Activated gamma-delta T cell treated with Interleukin-2 at 50 U/mL for 16 hours (primary cell): ENCODE results near the gene GNAT1.
"Not testable (repeated sequence)": the region's sequence is repeated elsewhere in the genome, so short reads cannot be mapped to it uniquely, and the experiment has no call there.

Source experiments
- DNase-seq: peaks from one replicate; pipeline ENCODE4 v3.0.0-alpha.2; 2020

Gene GNAT1

DNA sequence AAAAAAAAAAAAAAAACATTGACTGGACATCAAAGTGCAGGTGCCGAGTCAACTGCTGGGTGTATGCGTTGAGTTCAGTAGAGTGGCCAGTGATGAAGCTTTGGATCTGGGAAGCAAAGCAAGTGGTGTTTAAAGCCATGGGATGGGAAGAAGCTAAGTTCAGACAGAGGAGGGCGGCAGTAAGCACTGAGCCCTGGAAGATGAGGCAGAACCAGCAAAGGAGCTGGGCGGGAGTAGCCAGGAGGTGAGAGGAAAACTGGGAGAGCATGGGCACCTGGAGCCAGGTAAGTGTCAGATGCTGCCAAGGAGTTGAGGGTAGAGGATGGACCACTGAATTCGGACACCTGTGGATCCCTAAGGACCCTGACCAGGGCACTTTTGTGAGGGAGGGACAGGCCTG, 33.2 kb downstream of the GNAT1 start:
- DNase-seq, result no peak

GRCh38 chr3:50226888-50227389, 35.5 kb downstream of the GNAT1 start:
- no peak for DNase-seq

DNA sequence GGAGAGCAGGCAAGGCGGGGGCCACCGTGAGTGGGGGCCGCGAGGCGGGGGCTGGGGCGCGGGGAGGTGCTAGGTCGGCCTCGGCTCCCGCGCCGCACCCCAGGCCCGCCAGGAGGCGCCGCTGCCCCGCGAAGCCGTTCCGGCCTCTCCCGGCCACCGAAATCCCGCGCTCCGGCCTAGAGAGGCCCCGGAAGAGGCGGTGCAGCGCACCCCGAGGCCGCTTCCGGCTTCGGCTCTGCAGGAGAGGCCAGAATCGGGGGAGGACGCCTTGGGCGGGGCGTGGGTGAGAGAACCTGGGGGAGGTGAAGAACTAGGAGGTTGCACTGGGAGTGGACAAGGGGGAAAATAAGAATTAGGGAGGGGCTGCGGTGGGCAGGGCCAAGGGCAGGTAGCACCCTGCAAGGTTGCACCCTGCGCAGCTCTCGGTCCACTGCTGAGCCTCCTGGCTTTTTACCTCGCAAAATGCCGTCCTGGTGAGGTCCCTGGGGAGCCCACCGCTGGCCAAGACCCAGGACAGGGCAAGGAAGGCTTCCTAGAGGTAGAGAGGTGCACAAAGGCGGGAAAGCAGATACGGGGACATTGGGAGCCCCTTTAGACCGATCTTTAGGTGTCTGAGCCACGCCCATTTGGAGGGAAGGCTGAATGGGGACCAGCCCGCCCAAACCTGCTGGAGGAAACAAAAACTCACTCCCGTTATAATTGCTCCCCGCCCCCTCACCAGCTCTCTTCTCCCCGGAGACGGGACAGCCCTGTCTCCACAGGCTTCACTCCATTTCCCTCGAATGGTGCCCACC, 36.2 kb downstream of the GNAT1 start:
- DNase-seq, result peak; percentile 89

- not testable (repeated sequence) for DNase-seq
These were observed 36.9 kb downstream of the GNAT1 start for GRCh38 chr3:50228184-50228763.

DNA sequence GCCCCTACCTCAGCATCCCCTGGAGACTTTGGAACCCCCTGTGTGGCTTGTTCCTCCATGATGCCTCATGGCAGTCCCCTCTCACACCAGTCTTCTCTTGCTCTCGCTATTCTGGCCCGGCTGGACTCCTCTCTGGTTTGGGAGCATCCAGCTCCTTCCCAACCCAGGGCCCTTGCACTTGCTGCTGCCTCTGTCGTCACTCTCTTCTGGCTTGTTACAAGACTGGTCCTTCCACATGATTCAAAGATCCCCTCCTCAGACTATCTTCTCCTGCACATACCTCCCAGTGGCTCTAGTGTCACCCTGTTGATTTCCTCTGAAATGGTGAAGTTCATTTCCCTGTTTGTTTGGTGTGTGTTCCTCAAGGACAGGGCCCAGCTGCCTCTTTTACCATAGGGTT, 38.1 kb downstream of the GNAT1 start:
- no peak for DNase-seq

- DNase-seq, result no peak
These were observed 38.8 kb downstream of the GNAT1 start for GRCh38 chr3:50230104-50230793.

- no peak for DNase-seq
These were observed 39.4 kb downstream of the GNAT1 start for GRCh38 chr3:50230794-50231125.

GRCh38 chr3:50231581-50231980, 40.2 kb downstream of the GNAT1 start:
- DNase-seq, result no peak

GRCh38 chr3:50232303-50232702, 40.9 kb downstream of the GNAT1 start:
- no peak for DNase-seq

DNA sequence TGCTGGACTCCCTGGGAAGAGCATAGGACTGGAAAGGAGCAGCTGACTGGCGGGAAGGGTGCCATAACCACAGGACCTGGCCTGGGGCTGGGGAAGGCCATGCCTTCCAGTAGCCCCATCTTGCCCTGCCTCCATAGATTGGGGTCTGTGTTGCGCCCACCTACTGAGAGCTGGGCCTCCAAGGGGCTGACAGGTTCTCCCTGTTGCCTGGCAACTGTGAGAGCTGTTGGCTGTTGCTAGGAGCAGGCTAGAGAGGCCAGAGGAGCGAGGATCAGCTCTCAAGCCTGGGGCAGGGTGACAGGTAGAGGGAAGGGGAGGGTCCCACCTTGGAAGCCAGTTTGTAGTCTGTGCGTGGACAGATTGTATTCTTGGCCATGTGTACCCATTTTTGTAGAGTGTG, 41.8 kb downstream of the GNAT1 start:
- no peak for DNase-seq

DNA sequence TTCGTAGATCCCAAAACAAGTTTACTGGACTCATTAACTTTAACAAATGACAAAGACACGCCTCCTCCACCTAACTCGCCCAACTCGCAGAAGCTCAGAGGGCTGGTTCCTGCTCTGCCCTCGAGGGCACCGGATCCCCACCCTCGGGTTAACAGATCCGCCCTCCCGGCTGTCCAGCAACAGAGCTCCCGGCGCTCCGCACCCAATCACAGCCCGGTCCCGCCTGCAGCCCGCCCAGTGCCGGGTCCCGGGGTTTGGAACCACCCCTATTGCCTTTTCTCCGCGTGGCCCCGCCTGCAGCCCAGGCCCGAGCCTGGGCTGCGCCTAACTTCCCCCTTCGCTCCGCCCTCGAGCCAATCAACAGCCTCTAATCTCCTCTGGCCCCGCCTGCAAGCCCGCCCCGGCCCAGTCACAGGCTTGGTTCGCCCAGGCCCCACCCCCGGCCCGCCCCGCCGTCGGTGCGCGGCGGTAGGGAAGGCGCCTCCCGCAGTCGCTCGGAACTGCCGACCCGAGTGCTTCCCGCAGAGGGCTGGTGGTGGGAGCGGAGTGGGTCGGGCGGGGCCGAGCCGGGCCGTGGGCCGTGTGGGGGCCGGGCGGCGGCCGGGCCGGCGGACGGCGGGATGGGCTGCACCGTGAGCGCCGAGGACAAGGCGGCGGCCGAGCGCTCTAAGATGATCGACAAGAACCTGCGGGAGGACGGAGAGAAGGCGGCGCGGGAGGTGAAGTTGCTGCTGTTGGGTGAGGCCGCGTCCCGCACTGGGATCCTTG, 44.5 kb downstream of the GNAT1 start, which contains the start of gene GNAI2:
GNAI2 (plus strand) TSS at position 489 of the 768 bp plus-strand sequence; CDS start at position 621, 132 bp downstream.
- DNase-seq, result peak; percentile 99

- no peak for DNase-seq
These were observed 45.2 kb downstream of the GNAT1 start for GRCh38 chr3:50236484-50237132.

- peak; percentile 27 for DNase-seq
These were observed 45.8 kb downstream of the GNAT1 start for GRCh38 chr3:50237133-50237651.

DNA sequence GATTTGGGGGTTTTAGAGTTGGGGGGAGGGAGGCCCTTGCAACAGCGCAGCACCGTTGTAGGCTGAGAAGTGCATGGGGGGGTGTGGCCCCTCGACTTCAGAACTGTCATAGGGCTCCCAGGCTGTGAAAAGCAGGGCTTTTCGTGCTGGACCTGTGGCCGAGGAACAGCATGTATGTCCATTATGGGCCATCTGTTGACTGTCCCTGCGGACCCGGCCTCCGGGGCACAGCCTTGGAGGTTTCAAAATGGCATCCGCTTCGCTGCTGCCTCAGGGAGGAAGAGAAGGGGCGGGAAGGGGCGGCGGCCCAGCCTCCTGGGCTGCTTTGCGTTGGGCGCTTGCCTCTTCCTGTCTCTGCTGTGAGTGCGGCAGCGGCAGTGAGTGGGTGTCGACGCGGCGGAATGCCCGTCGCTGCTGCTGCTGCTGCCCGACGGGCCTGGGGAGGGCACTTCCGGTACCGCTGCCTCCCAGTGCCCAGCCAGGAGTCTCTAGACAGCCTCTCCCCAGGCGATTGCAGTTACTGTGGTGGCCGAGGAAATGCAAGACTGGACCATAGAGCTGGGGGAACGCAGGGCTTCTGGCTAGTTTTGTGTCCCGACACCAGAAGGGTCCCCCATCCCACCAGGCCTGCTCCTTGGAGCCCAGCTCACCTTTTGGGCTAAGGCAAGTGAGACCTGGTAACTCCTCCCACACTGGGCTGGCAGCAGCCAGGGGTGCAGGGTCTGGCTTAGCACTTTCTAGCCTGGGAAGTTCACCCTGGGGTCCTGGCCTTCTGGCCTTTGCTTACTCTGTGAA, 46.5 kb downstream of the GNAT1 start:
- DNase-seq, result peak; percentile 84

GRCh38 chr3:50238549-50239026, 47.2 kb downstream of the GNAT1 start:
- DNase-seq, result no peak

DNA sequence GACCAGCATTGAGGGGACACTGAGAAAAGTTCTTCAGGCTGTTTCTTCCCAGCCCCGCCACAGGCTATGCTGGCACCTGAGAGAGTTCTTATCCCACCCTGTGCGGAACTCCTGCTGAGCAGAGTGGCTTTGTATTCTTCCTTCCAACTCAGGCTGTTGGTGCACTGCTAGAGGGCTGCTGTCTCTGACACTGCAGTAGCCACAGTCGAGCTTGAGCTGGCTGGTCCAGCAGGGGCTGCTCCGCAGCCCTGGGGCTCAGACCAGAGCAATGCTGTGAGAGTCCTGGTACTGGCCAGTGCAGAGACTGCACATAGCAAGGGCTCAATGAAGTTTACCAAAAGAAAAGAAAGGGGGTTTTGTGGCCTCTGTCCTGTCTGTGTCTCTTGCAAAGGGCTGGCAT, 48.2 kb downstream of the GNAT1 start:
- no peak for DNase-seq

GRCh38 chr3:50241163-50241562, 49.8 kb downstream of the GNAT1 start:
- DNase-seq, result no peak

DNA sequence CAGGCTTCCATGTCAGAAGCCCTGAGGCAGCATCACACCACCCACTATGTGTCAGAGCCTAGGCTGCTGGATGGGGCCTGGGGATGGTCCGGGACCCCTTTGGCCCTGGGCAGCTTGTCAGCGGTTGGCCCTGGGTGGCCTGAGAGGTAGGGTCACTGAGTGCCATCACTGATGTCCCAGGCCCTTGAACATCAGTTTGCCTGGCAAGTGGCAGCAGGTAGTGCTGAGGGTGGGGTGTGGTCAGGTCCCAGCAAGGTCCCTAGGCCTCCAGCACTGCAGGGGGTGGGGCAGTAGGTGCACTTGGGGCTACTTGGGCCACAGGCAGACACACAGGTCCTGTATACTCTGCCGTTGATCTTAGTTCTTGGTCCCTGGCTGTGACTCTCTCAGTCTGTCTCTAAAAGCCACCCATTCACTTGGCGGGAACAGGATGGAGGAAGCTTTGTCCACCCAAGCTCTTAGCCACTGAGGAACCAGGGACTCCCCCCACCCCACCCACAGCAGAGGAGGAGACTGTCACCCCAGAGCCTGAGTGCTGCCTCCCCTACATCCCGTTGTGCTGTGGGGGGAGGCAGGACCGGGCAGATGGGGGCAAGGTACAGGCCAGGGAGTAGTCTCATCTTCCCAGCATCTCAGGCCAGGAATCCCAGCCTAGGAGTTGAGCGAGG, 50.4 kb downstream of the GNAT1 start:
- DNase-seq, result no peak

DNA sequence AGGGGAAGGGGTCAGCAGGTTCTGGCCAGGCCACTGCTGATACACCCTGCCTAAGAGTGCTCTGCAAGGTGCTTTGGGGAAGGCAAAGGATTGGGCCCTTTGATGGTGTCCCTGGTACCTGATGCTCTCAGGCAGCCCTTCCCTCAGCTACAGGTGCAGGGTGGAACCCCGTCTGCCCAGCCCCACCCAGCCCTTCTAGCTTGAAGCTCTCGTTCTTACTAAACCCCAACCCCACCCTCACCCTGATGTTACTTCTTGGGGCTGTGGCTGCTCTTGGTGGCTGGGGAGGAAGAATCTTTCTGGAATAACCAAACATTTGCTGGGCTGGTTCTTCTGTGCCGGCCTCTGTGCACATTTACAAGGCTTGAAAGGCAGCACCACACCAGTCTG, 51.0 kb downstream of the GNAT1 start:
- no peak for DNase-seq

DNA sequence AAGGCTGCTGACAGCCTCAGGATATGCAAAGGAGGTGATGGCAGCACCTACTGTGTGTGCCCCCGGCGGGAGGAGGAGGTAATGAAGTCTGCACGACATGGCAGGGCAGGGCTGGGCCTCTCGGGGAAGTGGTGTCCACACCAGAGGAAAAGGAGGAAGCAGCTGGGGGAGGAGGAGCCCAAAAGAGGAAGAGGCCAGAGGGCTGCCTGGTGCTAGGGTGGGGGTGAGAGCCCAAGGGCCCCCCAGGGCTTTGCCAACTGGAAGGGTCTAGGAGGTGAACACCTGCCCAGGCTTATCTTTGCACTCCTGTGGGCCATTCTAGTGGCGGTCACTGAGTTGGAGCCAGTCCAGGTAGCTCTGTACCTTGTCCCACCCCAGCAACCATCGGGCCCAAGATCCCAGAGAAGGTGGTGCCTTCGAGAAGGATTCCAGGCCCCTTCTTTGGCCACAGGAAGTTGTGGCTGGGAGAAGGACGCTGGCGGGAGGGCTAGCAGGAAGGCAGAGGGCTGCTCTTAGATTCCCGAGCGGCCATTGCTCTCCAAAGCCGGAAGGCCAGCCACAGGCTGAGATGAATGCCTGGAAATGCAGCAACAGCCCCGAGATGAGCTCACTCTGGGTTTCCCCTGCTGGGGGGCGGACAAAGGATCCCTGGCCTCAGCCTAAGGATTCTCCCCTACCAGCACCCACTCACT, 51.6 kb downstream of the GNAT1 start:
- no peak for DNase-seq
